Mesenchymal stem cell (in vitro differentiated cells and primary cell): ENCODE results near the gene EFCAB13.

Source experiments
- DNase-seq: peaks from one replicate; pipeline ENCODE4 v3.0.0-alpha.2; 2013
- H2AFZ ChIP-seq: one replicate; pipeline ENCODE4 v1.6.1; 2013; ENCODE audit warnings: low read depth, mild to moderate bottlenecking, control low read depth, inconsistent platforms, low read length, moderate library complexity
- H2AK5ac ChIP-seq: 2 replicates; pipeline ENCODE4 v1.6.1; 2013; ENCODE audit warnings: low read length, moderate library complexity, mild to moderate bottlenecking, inconsistent platforms; ENCODE audit not compliant: severe bottlenecking
- H2BK120ac ChIP-seq: one replicate; pipeline ENCODE4 v1.6.1; 2013; ENCODE audit warnings: low read depth, mild to moderate bottlenecking, inconsistent platforms, low read length, moderate library complexity
- H2BK12ac ChIP-seq, 2 experiments: one replicate each; pipeline ENCODE4 v1.6.1; 2013; ENCODE audit warnings: inconsistent platforms in 2 of 2, low read length in 2 of 2, mild to moderate bottlenecking in 2 of 2, moderate library complexity in 2 of 2, control low read depth in 1 of 2
- H2BK15ac ChIP-seq: one replicate; pipeline ENCODE4 v1.6.1; 2013; ENCODE audit warnings: mild to moderate bottlenecking, low read depth, inconsistent platforms; ENCODE audit not compliant: poor library complexity, severe bottlenecking
- H2BK5ac ChIP-seq: 2 replicates; pipeline ENCODE4 v1.6.1; 2013; ENCODE audit warnings: low read depth, mild to moderate bottlenecking, low read length, control low read depth, inconsistent platforms; ENCODE audit not compliant: poor library complexity, severe bottlenecking
- H3K14ac ChIP-seq, 2 experiments: one replicate each; pipeline ENCODE4 v1.6.1; 2013; ENCODE audit warnings: inconsistent platforms in 2 of 2, low read length in 2 of 2, control low read depth in 1 of 2, mild to moderate bottlenecking in 1 of 2, moderate library complexity in 1 of 2
- H3K18ac ChIP-seq, 2 experiments: one replicate each; pipeline ENCODE4 v1.6.1; 2013; ENCODE audit warnings: inconsistent platforms in 2 of 2, low read length in 2 of 2, control low read depth in 1 of 2, low read depth in 1 of 2, mild to moderate bottlenecking in 1 of 2
- H3K23ac ChIP-seq, 2 experiments: one replicate each; pipeline ENCODE4 v1.6.1; 2013; ENCODE audit warnings: inconsistent platforms in 2 of 2, low read length in 2 of 2, mild to moderate bottlenecking in 2 of 2, moderate library complexity in 2 of 2, control low read depth in 1 of 2
- H3K27ac ChIP-seq: 2 replicates; pipeline ENCODE4 v1.5.1; 2013; ENCODE audit warnings: mild to moderate bottlenecking, moderate library complexity, low read length, control low read depth, inconsistent platforms; ENCODE audit not compliant: poor library complexity, severe bottlenecking
- H3K27me3 ChIP-seq, 2 experiments: 2 replicates each; pipeline versions ENCODE4 v1.6.1 to v1.7.0; 2013; ENCODE audit warnings: low read length in 2 of 2, mild to moderate bottlenecking in 2 of 2, moderate library complexity in 2 of 2, control low read depth in 1 of 2, inconsistent platforms in 1 of 2; ENCODE audit not compliant: control insufficient read depth in 1 of 2, insufficient read depth in 1 of 2
- H3K36me3 ChIP-seq, 2 experiments: 2 replicates each; pipeline versions ENCODE4 v1.6.1 to v1.7.0; 2013; ENCODE audit warnings: low read length in 2 of 2, control low read depth in 1 of 2, inconsistent platforms in 1 of 2, low read depth in 1 of 2, mild to moderate bottlenecking in 1 of 2; ENCODE audit not compliant: insufficient read depth in 2 of 2, control insufficient read depth in 1 of 2
- H3K4ac ChIP-seq, 2 experiments: one replicate each; pipeline ENCODE4 v1.6.1; 2013; ENCODE audit warnings: inconsistent platforms in 2 of 2, low read length in 2 of 2, mild to moderate bottlenecking in 2 of 2, moderate library complexity in 2 of 2, control low read depth in 1 of 2, low read depth in 1 of 2
- H3K4me1 ChIP-seq: 2 replicates; pipeline ENCODE4 v1.6.1; 2013; ENCODE audit warnings: low read depth, low read length, control low read depth; ENCODE audit not compliant: control insufficient read depth, insufficient read depth
- H3K4me2 ChIP-seq: 2 replicates; pipeline ENCODE4 v1.6.1; 2013; ENCODE audit warnings: low read length, mild to moderate bottlenecking, inconsistent platforms; ENCODE audit not compliant: poor library complexity, severe bottlenecking
- H3K4me3 ChIP-seq, 2 experiments: 2 replicates each; pipeline versions ENCODE4 v1.5.1 to v1.7.0; 2013; ENCODE audit warnings: low read length in 2 of 2, mild to moderate bottlenecking in 2 of 2, control low read depth in 1 of 2, low read depth in 1 of 2; ENCODE audit not compliant: insufficient read depth in 1 of 2
- H3K79me1 ChIP-seq: replicated peaks from 2 replicates; pipeline ENCODE4 v1.6.1; 2013; ENCODE audit warnings: mild to moderate bottlenecking, control low read depth, low read length, inconsistent platforms; ENCODE audit not compliant: poor library complexity, severe bottlenecking
- H3K9ac ChIP-seq: 2 replicates; pipeline ENCODE4 v1.7.0; 2013; ENCODE audit warnings: mild to moderate bottlenecking, low read length, moderate library complexity
- H3K9me3 ChIP-seq: 2 replicates; pipeline ENCODE4 v1.7.0; 2013; ENCODE audit warnings: mild to moderate bottlenecking, low read length; ENCODE audit not compliant: control insufficient read depth
- H4K8ac ChIP-seq: one replicate; pipeline ENCODE4 v1.6.1; 2013; ENCODE audit warnings: inconsistent platforms, mild to moderate bottlenecking, low read length, moderate library complexity
- H4K91ac ChIP-seq: one replicate; pipeline ENCODE4 v1.6.1; 2013; ENCODE audit warnings: mild to moderate bottlenecking, low read length, inconsistent platforms
- WGBS: methylation state at CpG from one replicate; pipeline ENCODE4 v1.1.7; 2013; ENCODE audit warnings: mixed read lengths; 5-methylcytosine and 5-hydroxymethylcytosine counted together

Gene EFCAB13

GRCh38 chr17:47276444-47276843, 47.3 kb upstream of the EFCAB13 start:
- Histone ChIP-seq H4K8ac (peak overlapping the region; percentile 83), H2BK12ac (peak overlapping the region; percentile 75 to 98), H3K9me3 (no peaks in the 10 kb centered on the region), H3K79me1 (peaks cover 12% of the 10 kb centered on the region), H2AK5ac (peak overlapping the region; percentile 84), H3K9ac (peak overlapping the region; percentile 78), H3K27me3 (no peaks in the 10 kb centered on the region), H3K23ac (no peak overlapping the region), H3K14ac (peak overlapping the region in 1 of 2 experiments; percentile 55), H3K36me3 (peaks cover 13 to 36% of the 10 kb centered on the region in 2 experiments), H3K4me3 (peak overlapping the region in 1 of 2 experiments; percentile 47), H3K4me2 (no peak overlapping the region), H2BK120ac (peak overlapping the region; percentile 67), H2BK15ac (peak overlapping the region; percentile 64), H3K4ac (peak overlapping the region; percentile 18 to 90), H3K18ac (peak overlapping the region; percentile 74 to 88), H3K4me1 (peaks cover 48% of the 10 kb centered on the region), H4K91ac (peak overlapping the region; percentile 87), H3K27ac (peak overlapping the region; percentile 86), H2BK5ac (peak overlapping the region; percentile 68), H2AFZ (no peak overlapping the region)
- 94% methylated on average over 3 of the region's 3 CpGs for WGBS
- no peak for DNase-seq

DNA sequence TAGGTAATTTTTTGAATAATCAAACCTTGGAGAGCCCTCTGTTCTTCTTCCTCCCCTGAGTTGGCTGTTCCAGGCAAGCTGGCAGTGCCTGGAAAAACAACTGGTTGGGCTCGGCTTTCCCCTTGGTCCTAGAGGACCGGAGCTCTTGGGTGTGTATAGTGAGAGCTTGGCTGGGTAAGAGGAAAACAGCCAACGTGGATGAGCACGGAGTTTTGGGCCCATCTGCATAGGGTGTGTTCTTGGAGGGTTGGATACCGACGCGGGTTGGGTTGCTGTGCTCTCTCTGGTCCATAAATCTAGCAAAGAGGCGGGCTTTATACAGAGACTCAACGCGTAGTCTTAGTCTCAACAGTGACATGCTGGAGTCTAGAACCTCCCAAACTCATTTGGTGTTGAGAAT, 46.9 kb upstream of the EFCAB13 start:
- H3K36me3 ChIP-seq, result peaks cover 13 to 41% of the 10 kb centered on the region in 2 experiments
- peak overlapping the region; percentile 78 for H3K9ac ChIP-seq
- H4K8ac ChIP-seq, result peak overlapping the region; percentile 21
- H2BK12ac ChIP-seq, result peak overlapping the region; percentile 12 to 94
- H3K4ac ChIP-seq, result peak overlapping the region; percentile 58 to 90
- H3K79me1 ChIP-seq, result peaks cover 12% of the 10 kb centered on the region
- H3K27ac ChIP-seq, result peak overlapping the region; percentile 86
- H3K14ac ChIP-seq, result no peak overlapping the region
- H3K4me1 ChIP-seq, result peaks cover 48% of the 10 kb centered on the region
- no peak overlapping the region for H3K4me2 ChIP-seq
- 33% methylated on average over 10 of the region's 10 CpGs for WGBS
- H3K23ac ChIP-seq, result no peak overlapping the region
- no peaks in the 10 kb centered on the region for H3K27me3 ChIP-seq
- H3K18ac ChIP-seq, result peak overlapping the region; percentile 75 to 88
- H2AFZ ChIP-seq, result no peak overlapping the region
- no peak overlapping the region for H2BK15ac ChIP-seq
- peak overlapping the region; percentile 84 for H2AK5ac ChIP-seq
- peak overlapping the region; percentile 91 for H2BK120ac ChIP-seq
- no peaks in the 10 kb centered on the region for H3K9me3 ChIP-seq
- H4K91ac ChIP-seq, result peak overlapping the region; percentile 58
- peak overlapping the region in 1 of 2 experiments; percentile 47 for H3K4me3 ChIP-seq
- peak overlapping the region; percentile 22 for H2BK5ac ChIP-seq
- DNase-seq, result peak; percentile 78

DNA sequence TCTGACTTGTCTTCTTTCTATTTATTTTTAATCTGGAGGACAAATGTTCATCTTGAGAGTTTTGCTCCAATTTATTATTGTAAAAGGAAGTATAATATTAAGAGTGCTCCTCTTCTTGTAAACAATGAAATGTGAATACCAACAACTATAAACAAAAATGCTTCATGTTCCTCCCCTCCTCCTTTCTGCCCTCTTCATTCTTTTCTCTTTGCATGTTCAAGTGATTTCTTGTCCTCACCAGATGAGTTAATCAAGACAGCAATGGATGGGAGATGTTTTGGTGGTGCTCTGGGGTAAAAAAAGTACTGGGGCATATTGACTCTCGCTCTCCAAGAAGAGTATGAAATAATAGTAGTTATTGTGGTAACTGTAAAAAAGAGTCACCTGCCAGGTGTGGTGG, 45.8 kb upstream of the EFCAB13 start:
- no peak overlapping the region for H2BK120ac ChIP-seq
- peak overlapping the region; percentile 35 for H2BK5ac ChIP-seq
- H3K36me3 ChIP-seq, result peaks cover 13 to 49% of the 10 kb centered on the region in 2 experiments
- no peak overlapping the region for H3K18ac ChIP-seq
- peaks cover 48% of the 10 kb centered on the region for H3K4me1 ChIP-seq
- H2BK15ac ChIP-seq, result no peak overlapping the region
- no peaks in the 10 kb centered on the region for H3K9me3 ChIP-seq
- H3K14ac ChIP-seq, result no peak overlapping the region
- peak overlapping the region; percentile 100 for H3K27ac ChIP-seq
- H3K9ac ChIP-seq, result peak overlapping the region; percentile 78
- H2AK5ac ChIP-seq, result peak overlapping the region; percentile 70
- no peaks in the 10 kb centered on the region for H3K27me3 ChIP-seq
- DNase-seq, result no peak
- no peak overlapping the region for H3K23ac ChIP-seq
- no peak overlapping the region for H3K4me2 ChIP-seq
- no peak overlapping the region for H2BK12ac ChIP-seq
- 100% methylated on average over 1 of the region's 1 CpG for WGBS
- H3K4me3 ChIP-seq, result no peak overlapping the region
- H4K91ac ChIP-seq, result no peak overlapping the region
- peaks cover 12% of the 10 kb centered on the region for H3K79me1 ChIP-seq
- no peak overlapping the region for H3K4ac ChIP-seq
- H4K8ac ChIP-seq, result no peak overlapping the region
- no peak overlapping the region for H2AFZ ChIP-seq

DNA sequence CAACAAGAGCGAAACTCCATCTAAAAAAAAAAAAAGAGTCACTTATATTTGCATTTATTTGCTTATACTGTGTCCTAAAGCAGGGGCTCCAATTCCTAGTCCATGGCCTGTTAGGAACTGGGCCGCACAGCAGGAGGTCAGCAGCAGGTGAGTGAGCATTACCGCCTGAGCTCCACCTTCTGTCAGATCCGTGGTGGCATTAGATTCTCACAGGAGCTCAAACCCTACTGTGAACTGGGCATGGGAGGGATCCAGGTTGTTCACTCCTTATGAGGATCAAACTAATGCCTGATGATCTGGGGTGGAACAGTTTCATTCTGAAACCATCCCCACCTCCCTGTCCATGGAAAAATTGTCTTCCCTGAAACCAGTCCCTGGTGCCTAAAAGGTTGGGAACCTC, 45.2 kb upstream of the EFCAB13 start:
- WGBS, result 70% methylated on average over 3 of the region's 4 CpGs

More for the DNA sequence above, 45.2 kb upstream of the EFCAB13 start:
- Histone ChIP-seq H3K79me1 (peaks cover 13% of the 10 kb centered on the region), H3K9me3 (no peaks in the 10 kb centered on the region), H3K4me2 (no peak overlapping the region), H3K18ac (peak overlapping the region; percentile 46 to 86), H3K4ac (peak overlapping the region in 1 of 2 experiments; percentile 56), H2BK15ac (no peak overlapping the region), H2BK120ac (no peak overlapping the region), H2BK5ac (peak overlapping the region; percentile 60), H2AK5ac (peak overlapping the region; percentile 68), H3K27ac (peak overlapping the region; percentile 100), H3K9ac (peak overlapping the region; percentile 78), H2BK12ac (peak overlapping the region; percentile 91 to 97), H3K23ac (no peak overlapping the region), H3K14ac (peak overlapping the region in 1 of 2 experiments; percentile 82), H3K27me3 (no peaks in the 10 kb centered on the region), H2AFZ (no peak overlapping the region), H3K36me3 (peaks cover 18 to 49% of the 10 kb centered on the region in 2 experiments), H3K4me1 (peaks cover 45% of the 10 kb centered on the region), H4K8ac (no peak overlapping the region), H4K91ac (peak overlapping the region; percentile 55), H3K4me3 (peak overlapping the region in 1 of 2 experiments; percentile 45)
- no peak for DNase-seq
